Measurements from ENCODE around the gene SEBOX.

- TF ChIP-seq, protein P1, sequence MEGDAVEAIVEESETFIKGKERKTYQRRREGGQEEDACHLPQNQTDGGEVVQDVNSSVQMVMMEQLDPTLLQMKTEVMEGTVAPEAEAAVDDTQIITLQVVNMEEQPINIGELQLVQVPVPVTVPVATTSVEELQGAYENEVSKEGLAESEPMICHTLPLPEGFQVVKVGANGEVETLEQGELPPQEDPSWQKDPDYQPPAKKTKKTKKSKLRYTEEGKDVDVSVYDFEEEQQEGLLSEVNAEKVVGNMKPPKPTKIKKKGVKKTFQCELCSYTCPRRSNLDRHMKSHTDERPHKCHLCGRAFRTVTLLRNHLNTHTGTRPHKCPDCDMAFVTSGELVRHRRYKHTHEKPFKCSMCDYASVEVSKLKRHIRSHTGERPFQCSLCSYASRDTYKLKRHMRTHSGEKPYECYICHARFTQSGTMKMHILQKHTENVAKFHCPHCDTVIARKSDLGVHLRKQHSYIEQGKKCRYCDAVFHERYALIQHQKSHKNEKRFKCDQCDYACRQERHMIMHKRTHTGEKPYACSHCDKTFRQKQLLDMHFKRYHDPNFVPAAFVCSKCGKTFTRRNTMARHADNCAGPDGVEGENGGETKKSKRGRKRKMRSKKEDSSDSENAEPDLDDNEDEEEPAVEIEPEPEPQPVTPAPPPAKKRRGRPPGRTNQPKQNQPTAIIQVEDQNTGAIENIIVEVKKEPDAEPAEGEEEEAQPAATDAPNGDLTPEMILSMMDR (IDR thresholded peaks at IDR 0.05), result no peak
- no peak for TF ChIP-seq POLR2A (IDR thresholded peaks at IDR 0.05)
Observed at GRCh38 chr17:28397687-28398279, 32.8 kb upstream of the SEBOX start.
